K562 (cell line): ENCODE data around the gene CDC20. TPM values are rescaled to one million over a fixed set of nuclear protein-coding genes. Genes with fewer than 3 reads are reported as not detected.
A peak's percentile ranks its signal among the peaks of the same experiment; 100 is the strongest.

Experiments
- C11orf30 ChIP-seq: fragments of 450-650 bp; IDR thresholded peaks from 2 replicates; pipeline ENCODE4 v1.6.1; 2016; ENCODE audit warnings: low read depth, mild to moderate bottlenecking
- EGR1 ChIP-seq: fragments of 450-650 bp; conservative IDR thresholded peaks from 2 replicates; pipeline ENCODE4 v1.6.1; 2017; ENCODE audit warnings: mild to moderate bottlenecking
- PHTF2 ChIP-seq: fragments of 250-450 bp; sonication (Bioruptor Pico); IDR thresholded peaks from 2 replicates; pipeline ENCODE4 v1.5.0; 2021; ENCODE audit warnings: mild to moderate bottlenecking
- RBM22 ChIP-seq: fragments of 200-400 bp; formaldehyde crosslinking; IDR thresholded peaks from 2 replicates; pipeline ENCODE4 v1.6.1; 2018; ENCODE audit warnings: low read length, low read depth; ENCODE audit not compliant: poor library complexity, severe bottlenecking
- SLC30A9 ChIP-seq: fragments of 250-450 bp; sonication (Bioruptor Pico); IDR thresholded peaks from 2 replicates; pipeline ENCODE4 v1.8.0; 2022; ENCODE audit warnings: mild to moderate bottlenecking, moderate library complexity
- STAT5B ChIP-seq: fragments of 250-450 bp; sonication (Bioruptor Pico); IDR thresholded peaks from 2 replicates; pipeline ENCODE4 v1.8.0; 2021; ENCODE audit warnings: mild to moderate bottlenecking, inconsistent platforms
- polyA plus RNA-seq, 8 experiments: library from polyadenylated mRNA; depleted of rRNA in 4 of 8; stranded (reverse) in 5 of 8; unstranded in 3 of 8; fragments of >200 nt; fragmentation: Nextera tagmentation in 2 of 8; fragmentation: Illumina TruSeq in 1 of 8; extraction: Ambion mirVana in 2 of 8; extraction: Trizol in 1 of 8; gene quantifications; 2 replicates each; pipeline versions ENCODE4 v1.2.1 to v1.2.3, GENCODE V29; 2011 to 2014; ENCODE audit warnings: inconsistent platforms in 1 of 8, missing spikeins in 1 of 8
- total RNA-seq, 7 experiments: library from RNA; depleted of rRNA in 6 of 7; stranded (reverse); fragments of >200 nt in 6 of 7; fragmentation: Illumina TruSeq in 2 of 7; extraction: Trizol in 2 of 7; gene quantifications; 2 replicates each; pipeline versions ENCODE4 v1.2.1 to v1.2.3, GENCODE V29; 2011 to 2021; ENCODE audit warnings: low replicate concordance in 1 of 7
- TF ChIP-seq, protein P1 (sequence below), 2 experiments: fragments of 450-650 bp; formaldehyde crosslinking in 1 of 2; IDR thresholded peaks; 2 replicates each; pipeline versions ENCODE4 v1.4.0 to v1.6.1; 2014 to 2020; ENCODE audit warnings: mild to moderate bottlenecking in 2 of 2, borderline replicate concordance in 1 of 2, low read depth in 1 of 2
- TF ChIP-seq, protein P2 (sequence below): fragments of 250-450 bp; sonication (Bioruptor Pico); IDR thresholded peaks from 2 replicates; pipeline ENCODE4 v1.4.0; 2020

The CDC20 gene
- total and polyA plus RNA-seq, 9 of the 15 experiments (the other 6 are each of a cell fraction or from before 2014, with no cell fraction given), result 45.2 to 224 (median 121) TPM

DNA sequence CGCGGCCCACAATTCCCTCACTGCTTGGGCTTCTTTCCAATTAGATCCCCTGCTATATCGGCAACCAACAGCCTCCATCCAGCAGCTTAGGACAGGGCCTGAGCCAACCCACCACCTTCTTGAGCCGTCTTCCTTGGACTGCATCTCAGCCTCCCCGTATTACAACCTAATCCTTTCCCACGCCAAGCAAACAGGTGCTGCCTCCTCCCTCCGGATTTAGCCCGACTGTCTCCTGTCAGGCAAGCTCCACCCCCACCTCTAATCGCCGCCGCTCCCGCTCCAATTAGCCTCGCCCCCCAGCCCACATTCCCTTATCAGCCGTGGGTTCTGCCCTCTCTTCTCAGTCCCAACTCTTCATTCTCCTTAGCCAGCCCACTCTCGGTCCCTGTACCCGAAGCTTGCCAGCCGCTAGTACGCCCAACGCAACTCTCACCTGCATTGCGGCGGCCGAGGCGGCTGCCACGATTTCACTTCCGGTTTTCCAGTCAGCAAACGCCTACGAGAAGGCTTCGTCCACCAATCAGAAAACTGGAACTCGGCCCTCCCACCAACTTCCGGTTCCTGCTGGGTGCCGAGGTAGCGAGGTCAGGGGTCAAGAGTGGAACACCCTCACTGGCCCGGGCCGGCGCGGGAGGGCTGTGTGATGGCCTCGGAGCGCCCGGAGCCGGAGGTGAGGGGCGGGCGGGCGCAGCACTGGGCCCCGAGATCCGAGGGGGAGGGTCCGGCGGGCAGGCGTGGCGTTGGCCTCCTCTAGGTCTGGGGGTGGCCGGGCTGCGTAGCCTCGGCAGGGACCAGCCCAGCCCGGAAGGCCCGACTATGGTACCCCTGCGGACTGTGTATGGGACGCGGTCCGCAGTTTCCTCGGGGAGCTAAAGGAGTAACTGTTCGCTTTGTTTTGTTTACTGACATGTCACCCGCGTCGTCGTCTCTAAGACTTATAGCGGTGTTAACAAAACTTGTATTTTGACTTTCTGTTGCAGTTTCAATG, 30.8 kb downstream of the CDC20 start, which contains the start of the genes MED8 and SZT2 (continued):
- TF ChIP-seq, protein P1, sequence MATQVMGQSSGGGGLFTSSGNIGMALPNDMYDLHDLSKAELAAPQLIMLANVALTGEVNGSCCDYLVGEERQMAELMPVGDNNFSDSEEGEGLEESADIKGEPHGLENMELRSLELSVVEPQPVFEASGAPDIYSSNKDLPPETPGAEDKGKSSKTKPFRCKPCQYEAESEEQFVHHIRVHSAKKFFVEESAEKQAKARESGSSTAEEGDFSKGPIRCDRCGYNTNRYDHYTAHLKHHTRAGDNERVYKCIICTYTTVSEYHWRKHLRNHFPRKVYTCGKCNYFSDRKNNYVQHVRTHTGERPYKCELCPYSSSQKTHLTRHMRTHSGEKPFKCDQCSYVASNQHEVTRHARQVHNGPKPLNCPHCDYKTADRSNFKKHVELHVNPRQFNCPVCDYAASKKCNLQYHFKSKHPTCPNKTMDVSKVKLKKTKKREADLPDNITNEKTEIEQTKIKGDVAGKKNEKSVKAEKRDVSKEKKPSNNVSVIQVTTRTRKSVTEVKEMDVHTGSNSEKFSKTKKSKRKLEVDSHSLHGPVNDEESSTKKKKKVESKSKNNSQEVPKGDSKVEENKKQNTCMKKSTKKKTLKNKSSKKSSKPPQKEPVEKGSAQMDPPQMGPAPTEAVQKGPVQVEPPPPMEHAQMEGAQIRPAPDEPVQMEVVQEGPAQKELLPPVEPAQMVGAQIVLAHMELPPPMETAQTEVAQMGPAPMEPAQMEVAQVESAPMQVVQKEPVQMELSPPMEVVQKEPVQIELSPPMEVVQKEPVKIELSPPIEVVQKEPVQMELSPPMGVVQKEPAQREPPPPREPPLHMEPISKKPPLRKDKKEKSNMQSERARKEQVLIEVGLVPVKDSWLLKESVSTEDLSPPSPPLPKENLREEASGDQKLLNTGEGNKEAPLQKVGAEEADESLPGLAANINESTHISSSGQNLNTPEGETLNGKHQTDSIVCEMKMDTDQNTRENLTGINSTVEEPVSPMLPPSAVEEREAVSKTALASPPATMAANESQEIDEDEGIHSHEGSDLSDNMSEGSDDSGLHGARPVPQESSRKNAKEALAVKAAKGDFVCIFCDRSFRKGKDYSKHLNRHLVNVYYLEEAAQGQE (IDR thresholded peaks at IDR 0.05; ENCODE audit: borderline replicate concordance), result peak; percentile 56; the same call in 1 of the 2 replicates
- TF ChIP-seq, protein P1 (CRISPR knock-in tag; IDR thresholded peaks at IDR 0.05; ENCODE audit: low read depth), result 0 out of 2 replicates have a peak, but pooled peaks have one; percentile 41
- TF ChIP-seq EGR1 (peak; percentile 96), SLC30A9 (CRISPR knock-in tag) (no peak), RBM22 (peak; percentile 62), C11orf30 (peak; percentile 96), PHTF2 (CRISPR knock-in tag) (no peak), STAT5B (CRISPR knock-in tag) (no peak)
- TF ChIP-seq, protein P2, sequence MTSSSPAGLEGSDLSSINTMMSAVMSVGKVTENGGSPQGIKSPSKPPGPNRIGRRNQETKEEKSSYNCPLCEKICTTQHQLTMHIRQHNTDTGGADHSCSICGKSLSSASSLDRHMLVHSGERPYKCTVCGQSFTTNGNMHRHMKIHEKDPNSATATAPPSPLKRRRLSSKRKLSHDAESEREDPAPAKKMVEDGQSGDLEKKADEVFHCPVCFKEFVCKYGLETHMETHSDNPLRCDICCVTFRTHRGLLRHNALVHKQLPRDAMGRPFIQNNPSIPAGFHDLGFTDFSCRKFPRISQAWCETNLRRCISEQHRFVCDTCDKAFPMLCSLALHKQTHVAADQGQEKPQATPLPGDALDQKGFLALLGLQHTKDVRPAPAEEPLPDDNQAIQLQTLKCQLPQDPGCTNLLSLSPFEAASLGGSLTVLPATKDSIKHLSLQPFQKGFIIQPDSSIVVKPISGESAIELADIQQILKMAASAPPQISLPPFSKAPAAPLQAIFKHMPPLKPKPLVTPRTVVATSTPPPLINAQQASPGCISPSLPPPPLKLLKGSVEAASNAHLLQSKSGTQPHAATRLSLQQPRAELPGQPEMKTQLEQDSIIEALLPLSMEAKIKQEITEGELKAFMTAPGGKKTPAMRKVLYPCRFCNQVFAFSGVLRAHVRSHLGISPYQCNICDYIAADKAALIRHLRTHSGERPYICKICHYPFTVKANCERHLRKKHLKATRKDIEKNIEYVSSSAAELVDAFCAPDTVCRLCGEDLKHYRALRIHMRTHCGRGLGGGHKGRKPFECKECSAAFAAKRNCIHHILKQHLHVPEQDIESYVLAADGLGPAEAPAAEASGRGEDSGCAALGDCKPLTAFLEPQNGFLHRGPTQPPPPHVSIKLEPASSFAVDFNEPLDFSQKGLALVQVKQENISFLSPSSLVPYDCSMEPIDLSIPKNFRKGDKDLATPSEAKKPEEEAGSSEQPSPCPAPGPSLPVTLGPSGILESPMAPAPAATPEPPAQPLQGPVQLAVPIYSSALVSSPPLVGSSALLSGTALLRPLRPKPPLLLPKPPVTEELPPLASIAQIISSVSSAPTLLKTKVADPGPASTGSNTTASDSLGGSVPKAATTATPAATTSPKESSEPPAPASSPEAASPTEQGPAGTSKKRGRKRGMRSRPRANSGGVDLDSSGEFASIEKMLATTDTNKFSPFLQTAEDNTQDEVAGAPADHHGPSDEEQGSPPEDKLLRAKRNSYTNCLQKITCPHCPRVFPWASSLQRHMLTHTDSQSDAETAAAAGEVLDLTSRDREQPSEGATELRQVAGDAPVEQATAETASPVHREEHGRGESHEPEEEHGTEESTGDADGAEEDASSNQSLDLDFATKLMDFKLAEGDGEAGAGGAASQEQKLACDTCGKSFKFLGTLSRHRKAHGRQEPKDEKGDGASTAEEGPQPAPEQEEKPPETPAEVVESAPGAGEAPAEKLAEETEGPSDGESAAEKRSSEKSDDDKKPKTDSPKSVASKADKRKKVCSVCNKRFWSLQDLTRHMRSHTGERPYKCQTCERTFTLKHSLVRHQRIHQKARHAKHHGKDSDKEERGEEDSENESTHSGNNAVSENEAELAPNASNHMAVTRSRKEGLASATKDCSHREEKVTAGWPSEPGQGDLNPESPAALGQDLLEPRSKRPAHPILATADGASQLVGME (CRISPR knock-in tag), result no peak
